ENCODE results near the gene CACNA2D2.

- TF ChIP-seq, protein P1, sequence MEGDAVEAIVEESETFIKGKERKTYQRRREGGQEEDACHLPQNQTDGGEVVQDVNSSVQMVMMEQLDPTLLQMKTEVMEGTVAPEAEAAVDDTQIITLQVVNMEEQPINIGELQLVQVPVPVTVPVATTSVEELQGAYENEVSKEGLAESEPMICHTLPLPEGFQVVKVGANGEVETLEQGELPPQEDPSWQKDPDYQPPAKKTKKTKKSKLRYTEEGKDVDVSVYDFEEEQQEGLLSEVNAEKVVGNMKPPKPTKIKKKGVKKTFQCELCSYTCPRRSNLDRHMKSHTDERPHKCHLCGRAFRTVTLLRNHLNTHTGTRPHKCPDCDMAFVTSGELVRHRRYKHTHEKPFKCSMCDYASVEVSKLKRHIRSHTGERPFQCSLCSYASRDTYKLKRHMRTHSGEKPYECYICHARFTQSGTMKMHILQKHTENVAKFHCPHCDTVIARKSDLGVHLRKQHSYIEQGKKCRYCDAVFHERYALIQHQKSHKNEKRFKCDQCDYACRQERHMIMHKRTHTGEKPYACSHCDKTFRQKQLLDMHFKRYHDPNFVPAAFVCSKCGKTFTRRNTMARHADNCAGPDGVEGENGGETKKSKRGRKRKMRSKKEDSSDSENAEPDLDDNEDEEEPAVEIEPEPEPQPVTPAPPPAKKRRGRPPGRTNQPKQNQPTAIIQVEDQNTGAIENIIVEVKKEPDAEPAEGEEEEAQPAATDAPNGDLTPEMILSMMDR (IDR thresholded peaks at IDR 0.05) = no peak
- TF ChIP-seq POLR2AphosphoS5 (IDR thresholded peaks at IDR 0.05) (no peak), POLR2A (IDR thresholded peaks at IDR 0.05) (no peak)
These were observed 173.1 kb downstream of the CACNA2D2 start for GRCh38 chr3:50330330-50330729.
